Hepatocyte (in vitro differentiated cells): ENCODE measurements around the gene MAGI1. TPM values are rescaled to one million over a fixed set of nuclear protein-coding genes. Genes with fewer than 3 reads are reported as not detected.

Source experiments
- DNase-seq: peaks from one replicate; pipeline ENCODE4 v3.0.0-alpha.2; 2016; ENCODE audit warnings: low spot score
- H2AFZ ChIP-seq: fragments of 200-600 bp; sonication (generic); 2 replicates; pipeline ENCODE4 v1.6.0; 2016; ENCODE audit warnings: antibody characterized with exemption, mild to moderate bottlenecking
- H3K27ac ChIP-seq: fragments of 200-600 bp; sonication (generic); 2 replicates; pipeline ENCODE4 v1.5.1; 2016; ENCODE audit warnings: mild to moderate bottlenecking
- H3K27me3 ChIP-seq: fragments of 200-600 bp; sonication (generic); 2 replicates; pipeline ENCODE4 v1.6.1; 2016
- H3K36me3 ChIP-seq: fragments of 200-600 bp; sonication (generic); replicated peaks from 2 replicates; pipeline ENCODE4 v1.5.1; 2016; ENCODE audit warnings: low read depth; ENCODE audit not compliant: insufficient read depth
- H3K4me1 ChIP-seq: fragments of 200-600 bp; sonication (generic); 2 replicates; pipeline ENCODE4 v1.5.1; 2016; ENCODE audit warnings: mild to moderate bottlenecking, moderate library complexity; ENCODE audit not compliant: insufficient read depth
- H3K4me2 ChIP-seq: fragments of 200-600 bp; sonication (generic); 2 replicates; pipeline ENCODE4 v1.6.0; 2016
- H3K4me3 ChIP-seq: fragments of 200-600 bp; sonication (generic); 2 replicates; pipeline ENCODE4 v1.5.1; 2016; ENCODE audit warnings: mild to moderate bottlenecking
- H3K79me2 ChIP-seq: fragments of 200-600 bp; sonication (generic); 2 replicates; pipeline ENCODE4 v1.6.0; 2017; ENCODE audit warnings: mild to moderate bottlenecking
- H3K9me2 ChIP-seq: fragments of 200-600 bp; sonication (generic); replicated peaks from 2 replicates; pipeline ENCODE4 v1.6.0; 2017; ENCODE audit warnings: mild to moderate bottlenecking; ENCODE audit not compliant: insufficient read depth
- H3K9me3 ChIP-seq: fragments of 200-600 bp; sonication (generic); 2 replicates; pipeline ENCODE4 v1.5.1; 2016; ENCODE audit warnings: low read depth, mild to moderate bottlenecking
- H4K20me1 ChIP-seq: fragments of 200-600 bp; sonication (generic); 2 replicates; pipeline ENCODE4 v1.6.0; 2016; ENCODE audit warnings: mild to moderate bottlenecking; ENCODE audit not compliant: insufficient read depth, poor library complexity, severe bottlenecking
- CTCF ChIP-seq: fragments of 200-600 bp; sonication (generic); IDR thresholded peaks from 2 replicates; pipeline ENCODE4 v1.5.1; 2016; ENCODE audit warnings: antibody characterized with exemption, mild to moderate bottlenecking; ENCODE audit not compliant: poor library complexity
- EZH2 ChIP-seq: fragments of 200-600 bp; sonication (generic); IDR thresholded peaks from 2 replicates; pipeline ENCODE4 v1.6.1; 2016; ENCODE audit warnings: antibody characterized with exemption, mild to moderate bottlenecking, borderline replicate concordance
- EZH2phosphoT487 ChIP-seq: fragments of 200-600 bp; sonication (generic); IDR thresholded peaks from one replicate; pipeline ENCODE4 v1.6.1; 2018; ENCODE audit warnings: antibody characterized with exemption, mild to moderate bottlenecking, low read depth, moderate library complexity; ENCODE audit not compliant: unreplicated experiment, severe bottlenecking
- WGBS: methylation state at CpG from one replicate; pipeline ENCODE4 v1.1.6; 2016; ENCODE audit warnings: low lambda C conversion rate; ENCODE audit errors: missing lambda C conversion rate; 5-methylcytosine and 5-hydroxymethylcytosine counted together
- polyA plus RNA-seq: library from polyadenylated mRNA; unstranded; fragments of >200 nt; fragmentation: Nextera tagmentation; extraction: Ambion mirVana; gene quantifications from 2 replicates; pipeline ENCODE4 v1.2.1, GENCODE V29; 2016
- total RNA-seq: library from RNA; depleted of rRNA; stranded (reverse); fragments of >200 nt; gene quantifications from 2 replicates; pipeline ENCODE4 v1.2.3, GENCODE V29; 2014

Gene MAGI1
- total and polyA plus RNA-seq, 2 experiments from 2014 or later = 26.2 to 43.5 TPM

- no peak overlapping the region for H3K4me3 ChIP-seq
- H3K9me2 ChIP-seq = no peaks in the 10 kb centered on the region
- peaks cover 3% of the 10 kb centered on the region for H3K4me1 ChIP-seq
- DNase-seq = no peak
- TF ChIP-seq EZH2 = no peak
- TF ChIP-seq CTCF = no peak
- no peak for TF ChIP-seq EZH2phosphoT487
- H2AFZ ChIP-seq = no peak overlapping the region
- H3K9me3 ChIP-seq = no peaks in the 10 kb centered on the region
- no peaks in the 10 kb centered on the region for H3K27me3 ChIP-seq
- H3K4me2 ChIP-seq = no peak overlapping the region
- no peaks in the 10 kb centered on the region for H4K20me1 ChIP-seq
- no peak overlapping the region for H3K27ac ChIP-seq
- 91% methylated on average over 4 of the region's 4 CpGs for WGBS
- H3K36me3 ChIP-seq = no peaks in the 10 kb centered on the region
- H3K79me2 ChIP-seq = peaks cover 94% of the 10 kb centered on the region
These were observed 130.1 kb downstream of the MAGI1 start for GRCh38 chr3:65908588-65908987.

GRCh38 chr3:65907232-65908130, 131.2 kb downstream of the MAGI1 start:
- Histone ChIP-seq H3K4me3 (no peak overlapping the region), H3K4me2 (no peak overlapping the region), H3K79me2 (peaks cover 89% of the 10 kb centered on the region), H3K9me2 (no peaks in the 10 kb centered on the region), H3K4me1 (peaks cover 6% of the 10 kb centered on the region), H3K27me3 (no peaks in the 10 kb centered on the region), H2AFZ (no peak overlapping the region), H4K20me1 (no peaks in the 10 kb centered on the region), H3K36me3 (no peaks in the 10 kb centered on the region), H3K27ac (no peak overlapping the region), H3K9me3 (no peaks in the 10 kb centered on the region)
- WGBS = 76% methylated on average over 9 of the region's 9 CpGs
- no peak for DNase-seq
- TF ChIP-seq CTCF = no peak
- no peak for TF ChIP-seq EZH2
- no peak for TF ChIP-seq EZH2phosphoT487

GRCh38 chr3:65905771-65906170, 132.9 kb downstream of the MAGI1 start:
- Histone ChIP-seq H3K4me2 (no peak overlapping the region), H3K27me3 (no peaks in the 10 kb centered on the region), H3K27ac (no peak overlapping the region), H4K20me1 (no peaks in the 10 kb centered on the region), H3K4me1 (peaks cover 18% of the 10 kb centered on the region), H2AFZ (no peak overlapping the region), H3K36me3 (no peaks in the 10 kb centered on the region), H3K79me2 (peaks cover 85% of the 10 kb centered on the region), H3K9me2 (no peaks in the 10 kb centered on the region), H3K4me3 (no peak overlapping the region), H3K9me3 (no peaks in the 10 kb centered on the region)
- TF ChIP-seq EZH2phosphoT487 = no peak
- no peak for TF ChIP-seq EZH2
- TF ChIP-seq CTCF = no peak
- WGBS = 74% methylated on average over 2 of the region's 2 CpGs
- no peak for DNase-seq
